Stimulated activated CD8-positive, alpha-beta memory T cell treated with anti-CD3 and anti-CD28 coated beads, Interleukin-12 subunit alpha, Interleukin-12 subunit beta, amount 100 ng/mL, for 4 hours (primary cell): ENCODE data around the gene LSP1.

Experiments
- DNase-seq: peaks from one replicate; pipeline ENCODE4 v3.0.0-alpha.2; 2020; ENCODE audit warnings: low read depth

LSP1 gene

GRCh38 chr11:1890856-1891830 lies 38.3 kb downstream of the LSP1 start:
- no peak for DNase-seq

DNA sequence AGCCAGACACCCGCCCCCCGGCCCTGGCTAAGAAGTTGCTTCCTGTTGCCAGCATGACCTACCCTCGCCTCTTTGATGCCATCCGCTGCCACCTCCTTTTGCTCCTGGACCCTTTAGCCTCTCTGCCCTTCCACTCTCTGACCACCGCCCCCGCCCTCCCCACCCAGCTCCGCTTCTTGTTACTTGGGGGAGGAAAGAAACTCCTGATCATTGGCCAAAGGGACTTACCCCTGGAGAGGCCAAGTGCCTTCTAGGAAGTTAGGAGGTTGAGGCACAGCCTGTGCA lies 38.9 kb downstream of the LSP1 start, which contains the start of gene PRR33:
Gene PRR33 (minus strand): TSS at position 65 of the 285 bp plus-strand sequence. CDS start 1,311 bp downstream, outside the sequence.
- DNase-seq, result no peak

DNA sequence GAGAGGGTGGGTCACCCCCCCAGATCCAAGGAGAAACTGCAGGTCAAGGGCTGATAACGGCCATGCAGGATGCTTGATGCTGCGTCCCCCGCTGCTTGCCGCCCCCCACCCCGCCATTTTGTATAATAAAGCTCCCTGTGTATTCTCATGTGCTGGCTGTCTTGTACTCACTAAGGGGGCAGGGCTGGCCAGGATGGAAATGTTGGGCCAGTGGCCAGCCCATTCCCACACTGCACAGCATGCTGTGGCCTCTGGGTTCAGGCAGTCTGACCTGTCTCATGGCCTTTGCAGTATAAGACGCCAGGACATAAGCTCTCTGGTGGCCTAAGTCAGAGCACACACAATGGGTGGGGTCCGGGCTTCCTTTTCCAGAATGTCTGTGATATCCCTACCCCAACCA lies 39.2 kb downstream of the LSP1 start:
- no peak for DNase-seq

DNA sequence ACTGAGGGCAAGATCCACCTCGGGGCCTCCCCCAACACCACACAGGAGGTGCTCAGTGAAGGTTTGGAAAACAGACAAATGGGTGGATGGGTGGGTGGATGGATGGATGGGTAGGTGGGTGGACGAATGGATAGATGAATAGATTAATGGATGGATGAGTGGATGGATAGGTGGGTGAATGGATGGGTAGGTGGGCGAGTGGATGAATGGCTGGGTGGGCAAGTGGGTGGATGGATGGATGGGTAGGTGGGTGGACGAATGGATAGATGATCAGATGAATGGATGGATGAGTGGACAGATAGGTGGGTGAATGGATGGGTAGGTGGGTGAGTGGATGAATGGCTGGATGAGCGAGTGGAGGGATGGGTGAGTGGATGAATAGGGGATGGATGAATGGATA lies 39.7 kb downstream of the LSP1 start:
- no peak for DNase-seq

- no peak for DNase-seq
These were observed 40.9 kb downstream of the LSP1 start for GRCh38 chr11:1893581-1894359.

GRCh38 chr11:1894759-1895158 lies 41.9 kb downstream of the LSP1 start:
- DNase-seq, result no peak

DNA sequence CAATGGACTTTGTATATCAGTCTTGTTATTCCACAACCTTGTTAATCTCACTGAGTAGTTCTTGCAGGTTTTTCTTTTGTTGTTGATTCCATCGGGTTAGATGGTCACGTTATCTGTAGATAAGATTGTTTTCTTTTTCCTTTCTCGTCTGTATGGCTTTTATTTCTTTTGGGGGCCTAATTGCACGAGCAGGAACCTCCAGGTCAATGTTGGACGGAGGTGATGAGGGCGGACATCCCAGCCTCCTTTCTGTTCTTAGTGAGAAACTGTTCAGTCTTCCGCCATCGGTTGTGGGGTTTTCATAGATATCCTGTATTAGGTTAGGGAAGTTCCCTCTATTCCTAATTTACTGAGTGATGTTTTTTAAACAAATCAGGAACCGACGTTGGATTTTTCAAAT lies 43.6 kb downstream of the LSP1 start:
- DNase-seq, result no peak

DNA sequence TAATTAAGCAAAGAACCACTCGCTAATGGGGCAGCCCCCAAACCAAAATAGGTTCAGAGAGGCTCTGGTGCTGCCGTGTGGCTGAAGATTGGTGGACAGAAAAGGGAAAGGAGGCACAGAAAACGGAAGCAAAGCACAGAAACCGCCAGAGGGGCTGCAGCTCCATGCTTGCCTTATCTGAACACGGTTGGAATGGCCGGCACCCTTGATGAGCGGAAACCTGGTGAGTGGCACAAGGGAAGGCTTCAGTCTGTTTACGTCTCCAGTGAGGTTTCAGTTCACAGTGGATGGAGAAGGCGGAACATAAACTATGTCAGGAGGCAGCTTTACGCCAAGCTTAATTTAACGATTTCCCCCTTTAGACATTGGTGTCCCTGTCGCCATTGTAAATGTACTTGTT lies 44.0 kb downstream of the LSP1 start:
- DNase-seq, result no peak

- no peak for DNase-seq
These were observed 46.2 kb downstream of the LSP1 start for GRCh38 chr11:1899090-1899489.

DNA sequence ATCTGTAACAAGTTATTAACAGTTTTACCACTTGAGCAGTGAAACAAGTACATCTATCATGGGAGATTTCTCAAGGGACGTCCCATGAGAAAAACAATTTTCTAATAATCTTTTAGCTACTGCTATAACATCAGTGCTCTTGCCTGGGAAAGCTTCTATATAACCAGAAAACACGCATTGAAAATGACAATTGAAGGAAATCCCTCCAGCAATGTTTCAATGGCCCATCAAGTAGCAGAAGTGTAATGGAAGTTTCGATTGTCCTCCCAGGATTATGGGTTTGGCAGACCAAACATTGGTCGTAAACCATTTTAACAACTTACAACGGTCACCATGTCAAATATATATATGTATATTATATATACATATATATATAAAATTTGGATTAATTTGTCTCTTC lies 46.8 kb downstream of the LSP1 start:
- DNase-seq, result no peak

DNA sequence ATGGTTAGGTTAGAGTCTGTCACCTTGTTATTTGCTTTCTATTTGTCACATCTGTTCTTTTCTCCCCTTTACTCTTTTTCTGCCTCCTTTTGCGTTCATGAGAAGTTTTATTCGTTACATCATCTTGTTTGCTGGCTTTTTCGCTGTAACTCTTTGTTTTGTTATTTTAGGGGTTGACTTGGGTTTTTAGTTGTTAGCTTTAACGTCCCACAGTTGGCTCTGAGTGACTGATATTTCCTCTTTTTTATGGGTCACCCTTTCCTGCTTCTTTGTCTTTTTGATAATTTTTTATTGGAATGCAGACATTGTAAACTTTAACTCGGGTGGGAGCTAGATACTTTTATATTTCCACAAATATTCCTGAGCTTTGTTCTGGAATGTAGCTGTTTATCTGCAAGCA lies 53.3 kb downstream of the LSP1 start:
- no peak for DNase-seq

GRCh38 chr11:1906611-1907423 lies 53.9 kb downstream of the LSP1 start:
- no peak for DNase-seq

DNA sequence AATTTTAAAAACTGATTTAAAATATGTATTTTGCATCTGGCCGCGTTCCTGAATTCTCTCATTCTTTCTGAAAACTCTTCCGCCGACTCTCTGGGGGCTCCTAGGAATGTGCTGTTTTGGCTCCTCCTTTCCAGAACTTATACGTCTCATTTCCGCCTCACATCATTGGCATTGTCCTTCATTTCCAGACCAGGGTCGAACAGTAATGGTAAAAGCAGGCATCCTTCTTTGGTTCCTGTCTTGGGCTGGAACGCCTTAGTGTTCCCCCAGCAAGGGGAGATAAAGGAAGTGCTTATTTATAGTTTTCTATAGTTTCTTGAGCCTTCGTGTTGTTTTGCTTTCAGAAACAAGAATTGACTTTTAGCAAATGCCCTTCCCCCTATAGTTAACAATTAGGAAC lies 55.7 kb downstream of the LSP1 start:
- no peak for DNase-seq

DNA sequence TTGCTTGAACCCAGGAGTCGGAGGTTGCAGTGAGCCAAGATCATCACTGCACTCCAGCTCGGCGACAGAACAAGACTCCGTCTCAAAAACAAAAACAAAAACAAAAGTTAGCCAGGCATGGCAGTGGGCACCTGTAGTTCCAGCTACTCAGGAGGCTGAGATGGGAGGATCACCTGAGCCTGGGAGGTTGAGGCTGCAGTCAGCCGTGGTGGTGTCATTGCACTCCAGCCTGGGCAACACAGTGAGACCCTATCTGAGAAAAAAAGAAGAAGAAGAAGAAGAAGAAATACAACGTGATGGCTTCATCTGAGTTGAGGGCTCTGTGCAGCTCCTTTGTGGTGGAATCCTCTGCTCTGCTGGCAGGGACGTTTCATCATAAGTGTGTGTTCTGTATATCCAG lies 56.6 kb downstream of the LSP1 start:
- no peak for DNase-seq

- no peak for DNase-seq
These were observed 59.5 kb downstream of the LSP1 start for GRCh38 chr11:1912289-1912878.

DNA sequence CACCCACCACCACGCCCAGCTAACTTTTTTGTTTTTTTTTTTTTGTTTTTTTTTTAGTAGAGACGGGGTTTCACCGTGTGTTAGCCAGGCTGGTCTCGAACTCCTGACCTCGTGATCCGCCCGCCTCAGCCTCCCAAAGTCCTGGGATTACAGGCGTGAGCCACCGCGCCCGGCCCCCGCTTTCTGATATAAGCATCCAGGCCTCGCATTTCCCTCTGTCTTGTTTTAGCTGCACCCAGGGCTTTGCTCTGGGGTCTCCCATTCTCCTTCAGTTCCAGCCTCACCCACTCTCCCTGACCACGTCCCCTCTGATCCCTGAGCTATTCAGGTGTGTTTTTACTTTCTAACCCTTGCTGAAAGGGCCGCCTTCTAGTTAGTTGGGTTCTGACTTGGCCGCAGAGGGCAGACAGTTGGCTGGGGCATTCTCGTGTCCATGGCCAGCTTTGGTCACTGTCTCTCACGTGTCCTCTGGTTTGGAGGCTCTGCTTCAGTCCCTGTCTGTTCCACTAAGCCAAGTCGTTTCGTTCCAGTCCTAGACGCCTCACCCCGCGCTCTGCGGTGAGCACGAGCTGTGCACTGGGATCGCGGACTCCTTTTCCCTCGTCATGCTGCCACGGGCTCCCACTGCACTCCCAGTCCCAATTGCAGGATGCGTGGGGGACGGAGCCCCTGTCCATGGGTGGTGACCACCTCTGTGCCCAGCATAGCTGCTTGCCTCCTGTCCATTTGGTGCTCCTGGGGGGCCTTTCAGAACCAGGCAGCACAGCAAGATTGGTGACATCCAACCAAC lies 60.6 kb downstream of the LSP1 start:
- DNase-seq, result no peak

DNA sequence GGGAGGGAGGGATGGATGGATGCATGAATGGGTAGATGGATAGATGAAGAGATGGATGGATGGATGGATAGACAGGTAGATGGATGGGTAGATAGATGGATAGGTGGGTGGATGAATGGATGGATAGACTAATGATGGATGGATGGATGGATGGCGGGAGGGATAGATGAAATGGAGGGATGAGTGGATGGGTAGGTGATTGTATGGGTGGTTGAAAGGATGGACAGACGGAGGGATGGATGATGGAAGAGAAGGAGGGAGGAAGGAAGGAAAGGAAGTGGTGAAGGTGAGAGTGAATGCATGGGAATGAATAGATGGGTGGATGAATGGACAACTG lies 62.9 kb downstream of the LSP1 start:
- no peak for DNase-seq

DNA sequence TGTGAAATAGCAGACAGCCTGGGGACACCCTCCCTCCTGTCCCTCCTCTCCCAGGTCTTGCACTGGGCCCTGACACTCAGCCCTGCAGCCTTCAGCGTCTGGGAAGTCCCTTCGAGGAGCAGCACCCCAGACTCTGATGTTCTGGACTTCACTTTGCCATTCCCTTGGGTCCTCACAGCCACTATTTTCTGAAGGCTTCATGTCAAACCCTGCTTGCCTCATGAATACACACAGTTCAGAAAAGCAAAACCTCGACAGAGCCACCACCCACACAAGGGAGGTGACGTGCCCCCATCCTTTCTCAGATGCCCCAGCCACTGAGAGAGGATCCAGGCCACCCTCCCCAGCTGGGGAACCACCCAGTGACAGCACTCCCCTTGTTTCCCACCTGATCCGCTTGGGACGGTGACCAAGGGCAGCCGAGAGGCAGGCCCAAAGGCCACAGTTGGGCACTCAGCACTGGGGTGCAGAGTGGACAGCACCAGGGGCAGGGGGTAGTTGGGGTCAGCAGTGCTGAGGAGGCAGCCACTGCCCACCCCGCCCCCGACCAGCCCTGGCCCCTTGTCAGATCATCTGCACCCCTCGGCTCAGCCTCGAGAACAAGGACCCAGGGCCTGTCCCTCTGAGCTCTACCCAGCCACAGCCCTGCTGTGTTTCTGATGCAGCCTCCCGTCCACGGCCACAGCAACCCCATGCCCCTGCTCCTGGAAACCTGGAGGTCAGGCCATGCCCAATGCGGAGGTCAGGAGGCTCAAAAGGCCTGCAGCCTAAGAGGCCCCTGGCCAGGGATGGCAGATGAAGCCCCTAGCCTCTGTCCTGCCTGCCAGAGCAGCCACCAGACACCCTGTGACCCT lies 63.5 kb downstream of the LSP1 start:
- no peak for DNase-seq

DNA sequence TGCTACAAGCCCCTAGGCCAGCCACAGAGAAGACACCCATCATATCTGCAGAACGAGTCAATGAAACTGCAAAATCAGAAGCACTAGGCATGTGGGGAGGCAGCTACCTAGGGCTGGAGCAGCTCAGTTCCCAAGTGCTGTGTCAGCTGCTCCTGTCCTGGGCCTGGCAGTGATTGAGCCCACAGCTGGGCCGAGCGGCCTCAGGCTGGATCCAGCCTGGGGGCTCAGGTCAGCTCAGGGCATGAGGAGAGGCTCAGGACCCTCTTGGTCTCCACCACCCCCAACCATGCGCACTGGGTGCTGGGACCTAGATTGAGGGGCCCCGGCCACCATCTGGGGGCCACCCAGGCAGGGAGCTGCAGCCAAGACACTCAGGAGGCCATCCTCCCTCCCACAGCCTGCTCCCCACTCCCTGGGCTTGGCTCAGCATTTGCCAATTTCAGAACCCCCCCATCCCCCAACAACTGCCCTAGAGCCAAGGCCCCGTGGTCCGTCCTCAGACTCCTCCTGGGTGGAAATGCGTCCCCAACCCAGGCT lies 64.2 kb downstream of the LSP1 start:
- DNase-seq, result no peak
